ENCODE measurements around the gene SEC61B. TPM values are rescaled to one million over a fixed set of nuclear protein-coding genes. Genes with fewer than 3 reads are reported as not detected.

Gene SEC61B
- total RNA-seq, 4 donors from 2014 or later = 50.5 to 121 (median 67.6) TPM

DNA sequence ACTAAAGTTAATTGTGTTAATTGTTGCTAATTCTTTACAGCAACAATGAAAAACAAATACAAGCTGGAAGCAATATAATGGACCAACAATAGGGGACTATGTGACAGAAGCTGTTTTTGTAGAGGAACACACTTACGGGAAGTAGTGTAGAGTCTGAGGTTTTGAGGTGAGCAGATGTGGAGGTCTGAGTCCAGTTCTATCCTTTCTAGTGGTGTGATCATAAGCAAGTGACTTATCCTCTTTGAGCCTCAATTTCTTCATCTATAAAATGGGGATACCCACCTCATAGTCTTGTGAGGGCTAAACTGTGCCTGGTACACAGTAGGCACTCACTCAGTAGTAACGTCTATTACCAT, 28.6 kb upstream of the SEC61B start:
- TF ChIP-seq, protein P1, sequence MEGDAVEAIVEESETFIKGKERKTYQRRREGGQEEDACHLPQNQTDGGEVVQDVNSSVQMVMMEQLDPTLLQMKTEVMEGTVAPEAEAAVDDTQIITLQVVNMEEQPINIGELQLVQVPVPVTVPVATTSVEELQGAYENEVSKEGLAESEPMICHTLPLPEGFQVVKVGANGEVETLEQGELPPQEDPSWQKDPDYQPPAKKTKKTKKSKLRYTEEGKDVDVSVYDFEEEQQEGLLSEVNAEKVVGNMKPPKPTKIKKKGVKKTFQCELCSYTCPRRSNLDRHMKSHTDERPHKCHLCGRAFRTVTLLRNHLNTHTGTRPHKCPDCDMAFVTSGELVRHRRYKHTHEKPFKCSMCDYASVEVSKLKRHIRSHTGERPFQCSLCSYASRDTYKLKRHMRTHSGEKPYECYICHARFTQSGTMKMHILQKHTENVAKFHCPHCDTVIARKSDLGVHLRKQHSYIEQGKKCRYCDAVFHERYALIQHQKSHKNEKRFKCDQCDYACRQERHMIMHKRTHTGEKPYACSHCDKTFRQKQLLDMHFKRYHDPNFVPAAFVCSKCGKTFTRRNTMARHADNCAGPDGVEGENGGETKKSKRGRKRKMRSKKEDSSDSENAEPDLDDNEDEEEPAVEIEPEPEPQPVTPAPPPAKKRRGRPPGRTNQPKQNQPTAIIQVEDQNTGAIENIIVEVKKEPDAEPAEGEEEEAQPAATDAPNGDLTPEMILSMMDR (IDR thresholded peaks at IDR 0.05; ENCODE audit: low read depth) = no peak

DNA sequence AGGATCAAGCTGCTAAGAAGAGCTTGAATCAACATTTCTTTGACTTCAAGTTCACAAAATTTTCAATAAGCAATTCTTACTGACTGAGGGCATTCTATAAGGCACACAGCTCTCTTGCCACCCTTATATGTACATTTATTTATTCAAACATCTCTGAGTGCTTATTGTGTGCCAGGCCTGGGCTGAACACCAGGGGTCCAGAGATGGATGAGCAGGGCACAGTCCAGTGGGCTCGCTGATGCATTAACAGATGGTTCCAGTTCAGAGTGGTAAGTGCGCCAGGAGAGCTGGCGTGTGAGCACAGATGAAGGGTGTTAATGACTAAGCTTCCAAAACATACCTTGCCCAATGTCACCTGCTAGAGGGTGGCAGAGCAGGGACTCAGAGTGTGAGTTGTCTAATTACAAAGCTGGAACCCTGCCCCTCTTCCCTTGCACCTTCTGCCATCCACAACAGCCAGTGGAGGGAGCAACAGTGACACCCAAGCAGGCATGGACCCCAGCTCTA, 24.9 kb upstream of the SEC61B start:
- TF ChIP-seq, protein P1 (IDR thresholded peaks at IDR 0.05; ENCODE audit: low read depth) = no peak

DNA sequence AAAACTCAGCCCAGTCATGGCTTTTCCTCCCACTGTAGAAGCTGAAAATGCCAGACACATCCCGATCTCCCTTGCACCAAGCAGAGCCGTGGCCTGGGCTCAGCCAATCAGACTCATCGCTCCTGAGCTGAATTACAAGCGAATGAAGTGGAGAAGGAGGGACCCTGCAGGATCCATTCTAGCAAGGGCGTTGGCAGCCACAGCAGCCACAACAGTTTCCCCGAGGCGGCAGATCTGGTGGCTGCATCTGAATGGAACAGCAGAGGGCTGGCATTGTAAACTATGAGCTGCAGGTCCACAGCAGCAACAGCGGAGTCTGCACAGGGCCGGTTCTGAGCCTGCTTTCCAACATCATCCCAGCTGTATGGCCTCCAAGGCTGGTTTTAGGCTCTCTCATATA, 24.1 kb upstream of the SEC61B start:
- TF ChIP-seq, protein P1 (IDR thresholded peaks at IDR 0.05; ENCODE audit: low read depth) = no peak

DNA sequence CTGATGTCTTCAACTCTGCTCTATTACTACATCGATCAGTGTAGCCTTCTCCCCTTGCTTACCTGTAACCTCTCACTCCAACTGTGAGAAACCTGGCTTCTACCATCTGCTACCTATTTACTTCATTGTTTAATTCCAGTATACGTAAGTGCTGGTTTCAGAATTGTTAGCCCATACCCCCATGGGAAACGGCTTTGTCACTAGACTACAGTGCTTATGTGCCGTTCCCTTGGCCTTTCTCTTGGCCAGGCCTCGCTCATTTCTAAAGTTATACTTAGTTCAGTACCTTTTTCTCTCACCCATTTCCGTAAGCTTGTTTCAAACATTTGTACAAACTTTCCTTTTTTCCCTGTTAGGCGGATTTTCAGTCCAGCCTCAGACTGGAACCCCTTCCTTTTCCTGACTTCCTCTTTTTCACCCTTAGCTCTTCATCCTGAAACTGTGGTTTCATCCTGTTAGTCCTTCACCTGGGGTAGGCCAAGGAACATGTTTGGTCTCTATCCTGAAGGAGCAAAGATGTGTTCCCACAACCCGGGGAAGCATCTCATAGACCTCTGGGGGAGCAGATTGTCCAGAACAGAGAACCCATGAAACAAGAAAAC, 22.0 kb upstream of the SEC61B start:
- TF ChIP-seq, protein P1 (IDR thresholded peaks at IDR 0.05; ENCODE audit: low read depth) = no peak

DNA sequence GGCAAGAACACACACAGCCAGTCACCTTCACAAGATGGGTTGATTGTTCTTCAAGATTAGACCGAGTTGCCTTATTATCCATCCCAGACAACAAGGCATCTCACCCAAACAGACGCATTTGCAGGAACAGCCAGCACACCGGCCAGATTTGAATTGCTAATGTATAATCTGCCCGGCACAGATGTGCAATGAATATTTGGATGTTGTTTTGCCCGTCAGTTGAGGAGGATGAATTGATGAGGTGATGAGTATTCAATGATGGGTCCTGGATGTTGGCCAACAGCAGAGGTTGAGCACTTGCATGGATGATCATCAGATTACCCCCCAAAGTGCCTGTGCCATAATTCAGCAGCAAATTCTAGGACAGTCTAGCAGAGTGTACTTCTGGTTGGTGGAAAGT, 20.5 kb upstream of the SEC61B start:
- TF ChIP-seq, protein P1 (IDR thresholded peaks at IDR 0.05; ENCODE audit: low read depth) = no peak

DNA sequence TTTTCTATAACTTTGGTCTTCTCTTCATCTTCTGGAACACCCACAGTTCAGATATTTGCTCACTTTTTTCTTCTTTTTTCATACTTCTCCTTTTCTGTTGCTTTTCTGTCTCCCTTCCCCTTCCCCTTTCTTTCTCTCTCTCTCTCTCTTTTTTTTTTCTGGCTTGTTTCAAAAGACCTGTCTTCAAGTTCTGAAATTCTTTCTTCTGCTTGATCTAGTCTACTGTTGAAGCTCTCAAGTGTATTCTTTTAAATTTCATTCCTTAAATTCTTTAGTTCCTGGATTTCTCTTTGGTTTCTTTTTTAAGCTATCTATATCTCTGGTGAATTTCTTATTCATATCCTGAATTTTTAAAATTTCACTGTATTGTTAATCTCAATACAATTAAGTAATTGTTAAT, 11.5 kb upstream of the SEC61B start:
- TF ChIP-seq, protein P1 (IDR thresholded peaks at IDR 0.05; ENCODE audit: low read depth) = no peak

DNA sequence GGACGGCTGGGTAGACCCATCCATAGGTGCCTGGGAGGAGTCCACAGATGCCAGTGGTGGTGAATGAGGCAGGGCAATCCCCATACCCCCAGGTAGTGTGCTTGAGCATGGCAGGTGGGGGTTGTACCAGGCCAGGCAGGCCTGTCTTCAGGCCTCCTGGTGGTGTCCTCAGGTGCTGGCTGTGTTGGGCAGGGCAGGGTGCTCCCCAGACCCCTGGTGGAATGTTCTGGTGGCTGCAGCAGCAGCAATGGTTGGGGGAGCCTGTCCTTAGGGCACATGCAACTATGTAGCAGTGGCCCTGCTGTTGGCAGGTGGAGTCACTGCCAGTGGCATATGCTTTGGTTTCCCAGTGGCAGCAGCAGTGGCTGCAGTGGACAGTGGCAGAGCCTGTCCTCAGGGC, 10.3 kb upstream of the SEC61B start:
- TF ChIP-seq, protein P1 (IDR thresholded peaks at IDR 0.05; ENCODE audit: low read depth) = no peak
